ENCODE data around the gene TMEM92.

Gene TMEM92

GRCh38 chr17:50260501-50260911 is 13.8 kb upstream of the TMEM92 start:
- Histone ChIP-seq H3K4me2 (ENCODE audit: low read length) (no peak overlapping the region), H2AK5ac (ENCODE audit: low read length) (no peak overlapping the region), H4K8ac (ENCODE audit: low read depth, low read length) (no peak overlapping the region), H4K91ac (ENCODE audit: low read depth, low read length) (no peak overlapping the region), H3K18ac (ENCODE audit: low read length) (no peak overlapping the region), H4K12ac (ENCODE audit: low read depth, low read length) (no peak overlapping the region), H3K4ac (ENCODE audit: low read depth, low read length) (no peak overlapping the region), H3K27ac (ENCODE audit: low read depth, low read length) (no peak overlapping the region), H2BK120ac (ENCODE audit: insufficient read depth, low read length, poor library complexity) (no peak overlapping the region), H3K9ac (ENCODE audit: low read length) (no peak overlapping the region), H3K36me3 (ENCODE audit: control insufficient read depth in 1 of 2, insufficient read depth in 2 of 2, low read length in 2 of 2) (no peaks in the 10 kb centered on the region), H3K79me1 (ENCODE audit: low read length) (peaks cover 2% of the 10 kb centered on the region), H3K27me3 (ENCODE audit: insufficient read depth, low read length) (no peaks in the 10 kb centered on the region), H3K4me1 (ENCODE audit: control insufficient read depth in 1 of 2, insufficient read depth in 2 of 2, low read length in 2 of 2) (peaks cover 12 to 13% of the 10 kb centered on the region in 2 experiments), H3K4me3 (ENCODE audit: low read depth, low read length) (no peak overlapping the region), H3K9me3 (ENCODE audit: insufficient read depth, low read depth, low read length) (peaks cover 9% of the 10 kb centered on the region), H2AFZ (ENCODE audit: insufficient read depth, low read length, poor library complexity) (no peak overlapping the region), H3K23ac (ENCODE audit: low read length) (no peak overlapping the region), H2BK12ac (ENCODE audit: low read length) (no peak overlapping the region), H3K14ac (ENCODE audit: low read length) (no peak overlapping the region), H3K79me2 (ENCODE audit: control insufficient read depth, insufficient read depth, low read length, poor library complexity) (no peaks in the 10 kb centered on the region), H2BK5ac (ENCODE audit: low read depth, low read length, poor library complexity) (no peak overlapping the region)
- WGBS (ENCODE audit: extremely low coverage, insufficient coverage, insufficient read length) = no CpG with 5 or more reads among the region's 6 CpGs
- DNase-seq = no peak

GRCh38 chr17:50261051-50261915 is 13.0 kb upstream of the TMEM92 start:
- DNase-seq = no peak
- peaks cover 4% of the 10 kb centered on the region for H3K9me3 ChIP-seq (ENCODE audit: insufficient read depth, low read depth, low read length)
- no peak overlapping the region for H2BK12ac ChIP-seq (ENCODE audit: low read length)
- no peak overlapping the region for H4K91ac ChIP-seq (ENCODE audit: low read depth, low read length)
- no peak overlapping the region for H3K9ac ChIP-seq (ENCODE audit: low read length)
- H3K14ac ChIP-seq (ENCODE audit: low read length) = no peak overlapping the region
- H3K4ac ChIP-seq (ENCODE audit: low read depth, low read length) = no peak overlapping the region
- H2BK120ac ChIP-seq (ENCODE audit: insufficient read depth, low read length, poor library complexity) = no peak overlapping the region
- H3K36me3 ChIP-seq (ENCODE audit: control insufficient read depth in 1 of 2, insufficient read depth in 2 of 2, low read length in 2 of 2) = no peaks in the 10 kb centered on the region
- no peak overlapping the region for H4K12ac ChIP-seq (ENCODE audit: low read depth, low read length)
- H3K27me3 ChIP-seq (ENCODE audit: insufficient read depth, low read length) = no peaks in the 10 kb centered on the region
- no peak overlapping the region for H2AFZ ChIP-seq (ENCODE audit: insufficient read depth, low read length, poor library complexity)
- no peak overlapping the region for H3K18ac ChIP-seq (ENCODE audit: low read length)
- no peak overlapping the region for H3K27ac ChIP-seq (ENCODE audit: low read depth, low read length)
- H2AK5ac ChIP-seq (ENCODE audit: low read length) = no peak overlapping the region
- WGBS (ENCODE audit: extremely low coverage, insufficient coverage, insufficient read length) = no CpG with 5 or more reads among the region's 15 CpGs
- H3K4me2 ChIP-seq (ENCODE audit: low read length) = no peak overlapping the region
- H3K23ac ChIP-seq (ENCODE audit: low read length) = no peak overlapping the region
- no peak overlapping the region for H3K4me3 ChIP-seq (ENCODE audit: low read depth, low read length)
- H4K8ac ChIP-seq (ENCODE audit: low read depth, low read length) = no peak overlapping the region
- peaks cover 12 to 13% of the 10 kb centered on the region in 2 experiments for H3K4me1 ChIP-seq (ENCODE audit: control insufficient read depth in 1 of 2, insufficient read depth in 2 of 2, low read length in 2 of 2)
- H3K79me1 ChIP-seq (ENCODE audit: low read length) = peaks cover 2% of the 10 kb centered on the region
- no peaks in the 10 kb centered on the region for H3K79me2 ChIP-seq (ENCODE audit: control insufficient read depth, insufficient read depth, low read length, poor library complexity)
- H2BK5ac ChIP-seq (ENCODE audit: low read depth, low read length, poor library complexity) = no peak overlapping the region

- H3K18ac ChIP-seq (ENCODE audit: low read length) = no peak overlapping the region
- no peak overlapping the region for H3K9ac ChIP-seq (ENCODE audit: low read length)
- no peaks in the 10 kb centered on the region for H3K9me3 ChIP-seq (ENCODE audit: insufficient read depth, low read depth, low read length)
- peaks cover 12 to 13% of the 10 kb centered on the region in 2 experiments for H3K4me1 ChIP-seq (ENCODE audit: control insufficient read depth in 1 of 2, insufficient read depth in 2 of 2, low read length in 2 of 2)
- H4K8ac ChIP-seq (ENCODE audit: low read depth, low read length) = no peak overlapping the region
- H3K4ac ChIP-seq (ENCODE audit: low read depth, low read length) = no peak overlapping the region
- H3K4me2 ChIP-seq (ENCODE audit: low read length) = no peak overlapping the region
- no peak overlapping the region for H3K14ac ChIP-seq (ENCODE audit: low read length)
- no peaks in the 10 kb centered on the region for H3K27me3 ChIP-seq (ENCODE audit: insufficient read depth, low read length)
- no peak overlapping the region for H4K91ac ChIP-seq (ENCODE audit: low read depth, low read length)
- H4K12ac ChIP-seq (ENCODE audit: low read depth, low read length) = no peak overlapping the region
- no peak overlapping the region for H2BK120ac ChIP-seq (ENCODE audit: insufficient read depth, low read length, poor library complexity)
- no peak for DNase-seq
- WGBS (ENCODE audit: extremely low coverage, insufficient coverage, insufficient read length) = no CpG with 5 or more reads among the region's 14 CpGs
- H3K79me1 ChIP-seq (ENCODE audit: low read length) = peaks cover 2% of the 10 kb centered on the region
- H3K23ac ChIP-seq (ENCODE audit: low read length) = no peak overlapping the region
- no peak overlapping the region for H2BK12ac ChIP-seq (ENCODE audit: low read length)
- no peak overlapping the region for H3K27ac ChIP-seq (ENCODE audit: low read depth, low read length)
- no peak overlapping the region for H2AK5ac ChIP-seq (ENCODE audit: low read length)
- no peak overlapping the region for H2AFZ ChIP-seq (ENCODE audit: insufficient read depth, low read length, poor library complexity)
- no peaks in the 10 kb centered on the region for H3K36me3 ChIP-seq (ENCODE audit: control insufficient read depth in 1 of 2, insufficient read depth in 2 of 2, low read length in 2 of 2)
- H3K4me3 ChIP-seq (ENCODE audit: low read depth, low read length) = no peak overlapping the region
- no peak overlapping the region for H2BK5ac ChIP-seq (ENCODE audit: low read depth, low read length, poor library complexity)
- H3K79me2 ChIP-seq (ENCODE audit: control insufficient read depth, insufficient read depth, low read length, poor library complexity) = peaks cover 2% of the 10 kb centered on the region
Measured at GRCh38 chr17:50262001-50262794, 12.1 kb upstream of the TMEM92 start.

GRCh38 chr17:50263331-50264262 is 10.7 kb upstream of the TMEM92 start:
- Histone ChIP-seq H3K4ac (ENCODE audit: low read depth, low read length) (no peak overlapping the region), H4K8ac (ENCODE audit: low read depth, low read length) (no peak overlapping the region), H4K12ac (ENCODE audit: low read depth, low read length) (no peak overlapping the region), H3K79me2 (ENCODE audit: control insufficient read depth, insufficient read depth, low read length, poor library complexity) (peaks cover 2% of the 10 kb centered on the region), H2AFZ (ENCODE audit: insufficient read depth, low read length, poor library complexity) (no peak overlapping the region), H4K91ac (ENCODE audit: low read depth, low read length) (peak overlapping the region; percentile 34), H3K36me3 (ENCODE audit: control insufficient read depth in 1 of 2, insufficient read depth in 2 of 2, low read length in 2 of 2) (no peaks in the 10 kb centered on the region), H3K9me3 (ENCODE audit: insufficient read depth, low read depth, low read length) (no peaks in the 10 kb centered on the region), H2BK120ac (ENCODE audit: insufficient read depth, low read length, poor library complexity) (no peak overlapping the region), H3K18ac (ENCODE audit: low read length) (no peak overlapping the region), H3K23ac (ENCODE audit: low read length) (no peak overlapping the region), H2BK12ac (ENCODE audit: low read length) (peak overlapping the region; percentile 12), H3K9ac (ENCODE audit: low read length) (no peak overlapping the region), H3K4me3 (ENCODE audit: low read depth, low read length) (no peak overlapping the region), H3K14ac (ENCODE audit: low read length) (no peak overlapping the region), H2BK5ac (ENCODE audit: low read depth, low read length, poor library complexity) (no peak overlapping the region), H2AK5ac (ENCODE audit: low read length) (peak overlapping the region; percentile 54), H3K4me1 (ENCODE audit: control insufficient read depth in 1 of 2, insufficient read depth in 2 of 2, low read length in 2 of 2) (peaks cover 12 to 13% of the 10 kb centered on the region in 2 experiments), H3K27me3 (ENCODE audit: insufficient read depth, low read length) (no peaks in the 10 kb centered on the region), H3K27ac (ENCODE audit: low read depth, low read length) (no peak overlapping the region), H3K4me2 (ENCODE audit: low read length) (no peak overlapping the region), H3K79me1 (ENCODE audit: low read length) (peaks cover 2% of the 10 kb centered on the region)
- no CpG with 5 or more reads among the region's 10 CpGs for WGBS (ENCODE audit: extremely low coverage, insufficient coverage, insufficient read length)
- DNase-seq = no peak

Data from trophoblast cell (in vitro differentiated cells and primary cell).